ENCODE measurements around the gene C1orf210. TPM values are rescaled to one million over a fixed set of nuclear protein-coding genes. Genes with fewer than 3 reads are reported as not detected.

Gene C1orf210
- total and polyA plus RNA-seq, 10 donors = not detected

DNA sequence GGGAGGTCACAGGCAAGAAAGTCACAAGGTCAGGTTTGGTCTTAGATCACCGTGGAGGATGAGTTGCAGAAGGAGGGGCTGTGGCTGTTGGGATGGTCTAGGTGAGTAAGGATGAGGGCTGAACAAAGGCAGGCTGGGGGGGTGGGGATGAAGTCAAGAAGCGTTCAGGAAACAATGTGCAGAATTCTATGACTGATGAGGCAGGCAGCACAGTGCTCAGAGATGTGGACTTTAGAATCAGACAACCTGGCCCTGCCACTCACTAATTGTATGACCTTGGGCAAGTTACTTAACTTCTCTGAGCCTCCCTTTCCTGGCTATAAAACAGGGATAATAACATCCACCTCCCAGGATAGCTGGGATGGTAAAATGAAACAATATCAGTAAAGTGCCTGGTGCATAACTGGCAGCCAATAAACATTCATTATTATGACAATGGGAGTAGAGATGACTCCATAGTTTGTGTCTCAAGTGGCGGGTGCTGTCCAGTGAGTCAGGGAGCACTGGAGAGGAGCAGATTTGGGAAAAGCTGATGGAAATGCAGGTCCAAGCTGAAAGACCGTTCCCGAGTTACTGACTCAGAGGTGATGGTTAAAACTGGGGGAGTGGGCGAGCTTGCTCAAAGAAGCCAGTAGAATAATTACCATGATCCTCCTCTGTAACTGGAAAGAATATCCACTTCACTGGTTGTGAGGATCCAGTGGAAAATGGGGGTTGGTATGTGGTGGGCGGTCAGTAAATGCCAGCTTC, 17.5 kb upstream of the C1orf210 start:
- peak; percentile 19 for DNase-seq
- Histone ChIP-seq H3K27ac (no peak overlapping the region), H3K9me3 (no peaks in the 10 kb centered on the region), H3K36me3 (peaks cover 0 to 14% (median 0%) of the 10 kb centered on the region in 6 donors), H3K4me3 (peak overlapping the region in 4 of 8 donors; percentile 22 to 59 (median 39)), H3K4me1 (peaks cover 0 to 43% (median 16%) of the 10 kb centered on the region in 6 donors), H3K27me3 (replicated peaks in 1 of 7) (no peaks in the 10 kb centered on the region)
- WGBS, 5 donors = 75 to 83% (median 78%) methylated on average over 7 of the region's 7 CpGs
- intact Hi-C loops (cut with DNase I; ENCODE audit: low total_unique reads) = no loop called here
- TF ChIP-seq, protein P1, sequence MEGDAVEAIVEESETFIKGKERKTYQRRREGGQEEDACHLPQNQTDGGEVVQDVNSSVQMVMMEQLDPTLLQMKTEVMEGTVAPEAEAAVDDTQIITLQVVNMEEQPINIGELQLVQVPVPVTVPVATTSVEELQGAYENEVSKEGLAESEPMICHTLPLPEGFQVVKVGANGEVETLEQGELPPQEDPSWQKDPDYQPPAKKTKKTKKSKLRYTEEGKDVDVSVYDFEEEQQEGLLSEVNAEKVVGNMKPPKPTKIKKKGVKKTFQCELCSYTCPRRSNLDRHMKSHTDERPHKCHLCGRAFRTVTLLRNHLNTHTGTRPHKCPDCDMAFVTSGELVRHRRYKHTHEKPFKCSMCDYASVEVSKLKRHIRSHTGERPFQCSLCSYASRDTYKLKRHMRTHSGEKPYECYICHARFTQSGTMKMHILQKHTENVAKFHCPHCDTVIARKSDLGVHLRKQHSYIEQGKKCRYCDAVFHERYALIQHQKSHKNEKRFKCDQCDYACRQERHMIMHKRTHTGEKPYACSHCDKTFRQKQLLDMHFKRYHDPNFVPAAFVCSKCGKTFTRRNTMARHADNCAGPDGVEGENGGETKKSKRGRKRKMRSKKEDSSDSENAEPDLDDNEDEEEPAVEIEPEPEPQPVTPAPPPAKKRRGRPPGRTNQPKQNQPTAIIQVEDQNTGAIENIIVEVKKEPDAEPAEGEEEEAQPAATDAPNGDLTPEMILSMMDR (IDR thresholded peaks at IDR 0.05 in 8 of 11, conservative IDR thresholded peaks at IDR 0.05 in 3 of 11) = no peak
- TF ChIP-seq POLR2AphosphoS5 (IDR thresholded peaks at IDR 0.05) (no peak), POLR2A (IDR thresholded peaks at IDR 0.05) (no peak)

DNA sequence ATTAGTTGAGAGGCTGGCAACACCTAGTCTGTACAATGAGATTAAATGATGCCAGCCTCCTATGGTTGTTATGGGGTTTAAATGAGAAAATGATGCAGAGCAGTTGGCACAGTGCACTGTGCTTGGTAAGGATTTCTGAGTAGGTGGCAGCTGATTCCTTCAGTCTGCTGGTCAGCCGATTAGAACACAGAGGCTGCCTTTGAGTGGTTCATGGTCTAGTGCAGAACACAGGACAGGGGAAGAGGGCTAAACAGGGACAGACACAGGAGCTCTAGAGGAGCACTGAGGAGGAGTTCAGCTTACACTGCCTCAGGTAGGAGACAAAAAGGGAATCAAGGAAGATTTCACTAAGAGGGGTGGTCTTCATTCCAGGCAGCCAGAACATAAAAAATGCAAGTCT, 16.8 kb upstream of the C1orf210 start:
- peak overlapping the region in 1 of 8 donors; percentile 70 for H3K27ac ChIP-seq
- DNase-seq = peak; percentile 8
- H3K9me3 ChIP-seq = no peaks in the 10 kb centered on the region
- intact Hi-C loops (cut with DNase I; ENCODE audit: low total_unique reads) = no loop called here
- H3K27me3 ChIP-seq (replicated peaks in 1 of 7) = no peaks in the 10 kb centered on the region
- peaks cover 0 to 43% (median 16%) of the 10 kb centered on the region in 6 donors for H3K4me1 ChIP-seq
- WGBS, 5 donors = 52 to 70% (median 69%) methylated on average over 1 of the region's 1 CpG
- TF ChIP-seq, protein P1 (IDR thresholded peaks at IDR 0.05 in 8 of 11, conservative IDR thresholded peaks at IDR 0.05 in 3 of 11) = no peak
- TF ChIP-seq POLR2A (IDR thresholded peaks at IDR 0.05) = no peak
- no peak for TF ChIP-seq POLR2AphosphoS5 (IDR thresholded peaks at IDR 0.05)
- peaks cover 0 to 7% (median 0%) of the 10 kb centered on the region in 6 donors for H3K36me3 ChIP-seq
- H3K4me3 ChIP-seq = peak overlapping the region in 7 of 8 donors; percentile 19 to 59 (median 31)

DNA sequence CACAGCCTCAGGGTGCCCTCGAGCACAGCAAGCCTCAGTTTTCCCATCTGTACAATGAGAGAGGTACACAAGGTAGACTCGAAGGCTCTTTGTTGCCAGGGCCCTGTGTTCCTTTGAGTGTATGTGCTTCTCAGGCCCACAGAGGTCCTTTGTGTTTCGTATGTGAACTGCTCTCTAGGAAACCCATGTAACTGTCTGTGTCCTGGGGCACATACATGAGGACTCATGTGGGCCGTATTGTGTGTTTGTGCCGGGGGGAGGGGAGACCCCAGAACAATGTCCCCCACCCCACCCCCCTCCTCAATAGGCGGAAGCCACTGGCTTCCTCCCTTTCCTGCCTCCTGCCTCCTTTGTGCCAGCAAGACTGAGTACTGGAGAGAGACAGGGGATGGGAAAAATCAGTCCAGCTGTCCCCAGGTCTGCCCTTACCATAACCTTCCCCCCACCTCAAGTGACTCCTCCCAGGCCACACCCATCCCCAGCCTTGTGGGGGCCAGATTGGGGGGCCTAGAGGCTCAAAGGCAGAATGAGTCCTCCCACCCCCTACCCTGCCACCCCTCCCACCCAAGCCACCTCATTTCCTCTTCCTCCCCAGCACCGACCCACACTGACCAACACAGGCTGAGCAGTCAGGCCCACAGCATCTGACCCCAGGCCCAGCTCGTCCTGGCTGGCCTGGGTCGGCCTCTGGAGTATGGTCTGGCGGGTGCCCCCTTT, 15.2 kb upstream of the C1orf210 start, which contains the start of gene TIE1:
TSS of gene TIE1 (plus strand) at position 605 of the 717 bp plus-strand sequence. CDS start at position 695, 90 bp downstream.
- peak within 1 kb of the TSS; percentile 12 to 59 (median 27) for H3K4me3 ChIP-seq
- H3K36me3 ChIP-seq = no peaks in the 10 kb centered on the region
- intact Hi-C loops (cut with DNase I; ENCODE audit: low total_unique reads) = no loop called here
- H3K4me1 ChIP-seq = peaks cover 0 to 53% (median 26%) of the 10 kb centered on the region in 6 donors
- H3K9me3 ChIP-seq = no peaks in the 10 kb centered on the region
- no peak for DNase-seq
- TF ChIP-seq POLR2AphosphoS5 (IDR thresholded peaks at IDR 0.05) (peak; percentile 64 to 84 (median 66)), POLR2A (IDR thresholded peaks at IDR 0.05) (no peak)
- WGBS, 5 donors = 30 to 45% (median 36%) methylated on average over 10 of the region's 10 CpGs
- H3K27me3 ChIP-seq (replicated peaks in 1 of 7) = no peaks in the 10 kb centered on the region
- H3K27ac ChIP-seq = peak within 1 kb of the TSS in 7 of 8 donors; percentile 15 to 80 (median 70)

DNA sequence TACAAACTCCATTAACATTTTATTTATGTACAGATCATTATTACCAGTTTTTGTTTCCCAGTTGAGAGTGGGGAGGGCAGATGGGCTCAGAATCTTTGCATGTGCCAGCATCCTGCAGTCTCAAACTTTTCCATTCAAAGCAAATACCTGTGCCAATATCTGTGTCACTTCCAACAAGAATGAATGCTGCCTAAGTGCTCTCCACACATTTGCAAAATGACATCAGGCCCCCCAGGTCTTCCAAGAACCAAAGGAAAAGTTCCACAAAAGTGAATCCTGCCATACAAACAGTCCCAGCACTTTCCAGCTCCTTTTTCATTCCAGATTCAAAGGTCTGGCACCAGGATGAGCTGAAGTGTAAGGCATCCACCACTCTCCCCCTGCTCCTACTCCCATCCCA, 13.7 kb upstream of the C1orf210 start:
- Histone ChIP-seq H3K27ac (peak overlapping the region in 3 of 8 donors; percentile 70 to 80 (median 79)), H3K36me3 (no peaks in the 10 kb centered on the region)
- intact Hi-C loops (cut with DNase I; ENCODE audit: low total_unique reads) = no loop called here

More for the DNA sequence above, 13.7 kb upstream of the C1orf210 start:
- no peaks in the 10 kb centered on the region for H3K27me3 ChIP-seq (replicated peaks in 1 of 7)
- DNase-seq = no peak
- H3K4me3 ChIP-seq = no peak overlapping the region
- peaks cover 0 to 56% (median 29%) of the 10 kb centered on the region in 6 donors for H3K4me1 ChIP-seq
- no peaks in the 10 kb centered on the region for H3K9me3 ChIP-seq
- TF ChIP-seq POLR2A (IDR thresholded peaks at IDR 0.05) = no peak
- no peak for TF ChIP-seq POLR2AphosphoS5 (IDR thresholded peaks at IDR 0.05)
- TF ChIP-seq, protein P1 (IDR thresholded peaks at IDR 0.05 in 8 of 11, conservative IDR thresholded peaks at IDR 0.05 in 3 of 11) = no peak

Data from spleen (tissue), 11 donors.